GM18520 (cell line): ENCODE measurements around the gene ARMC7.
A peak's percentile ranks its signal among the peaks of the same experiment; 100 is the strongest.
"Not testable (repeated sequence)": the region's sequence is repeated elsewhere in the genome, so short reads cannot be mapped to it uniquely, and the experiment has no call there.

ENCODE experiments used
- ATAC-seq: cut with Tn5 transposase; IDR thresholded peaks from one replicate; pipeline ENCODE4 v1.9.1; 2021; ENCODE audit not compliant: unreplicated experiment

The ARMC7 gene

DNA sequence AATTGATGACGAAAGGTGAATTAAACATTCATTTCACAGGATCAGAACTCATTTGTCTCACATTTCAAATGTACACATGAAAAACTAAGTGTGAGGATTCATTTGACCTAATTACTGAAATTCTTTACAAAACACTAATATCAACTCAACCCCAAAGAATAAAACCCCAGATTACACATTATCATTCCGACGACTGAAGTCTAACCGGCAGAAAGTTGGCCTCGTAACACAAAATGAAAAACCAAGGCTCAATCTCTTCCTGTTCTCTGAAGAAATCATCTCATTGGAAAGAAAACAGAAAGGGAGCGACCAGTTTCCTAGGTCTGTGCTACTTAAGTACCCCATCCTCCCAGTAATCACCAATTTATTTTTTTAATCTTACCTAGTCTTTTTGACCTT lies 42.8 kb downstream of the ARMC7 start:
- ATAC-seq, result no peak

DNA sequence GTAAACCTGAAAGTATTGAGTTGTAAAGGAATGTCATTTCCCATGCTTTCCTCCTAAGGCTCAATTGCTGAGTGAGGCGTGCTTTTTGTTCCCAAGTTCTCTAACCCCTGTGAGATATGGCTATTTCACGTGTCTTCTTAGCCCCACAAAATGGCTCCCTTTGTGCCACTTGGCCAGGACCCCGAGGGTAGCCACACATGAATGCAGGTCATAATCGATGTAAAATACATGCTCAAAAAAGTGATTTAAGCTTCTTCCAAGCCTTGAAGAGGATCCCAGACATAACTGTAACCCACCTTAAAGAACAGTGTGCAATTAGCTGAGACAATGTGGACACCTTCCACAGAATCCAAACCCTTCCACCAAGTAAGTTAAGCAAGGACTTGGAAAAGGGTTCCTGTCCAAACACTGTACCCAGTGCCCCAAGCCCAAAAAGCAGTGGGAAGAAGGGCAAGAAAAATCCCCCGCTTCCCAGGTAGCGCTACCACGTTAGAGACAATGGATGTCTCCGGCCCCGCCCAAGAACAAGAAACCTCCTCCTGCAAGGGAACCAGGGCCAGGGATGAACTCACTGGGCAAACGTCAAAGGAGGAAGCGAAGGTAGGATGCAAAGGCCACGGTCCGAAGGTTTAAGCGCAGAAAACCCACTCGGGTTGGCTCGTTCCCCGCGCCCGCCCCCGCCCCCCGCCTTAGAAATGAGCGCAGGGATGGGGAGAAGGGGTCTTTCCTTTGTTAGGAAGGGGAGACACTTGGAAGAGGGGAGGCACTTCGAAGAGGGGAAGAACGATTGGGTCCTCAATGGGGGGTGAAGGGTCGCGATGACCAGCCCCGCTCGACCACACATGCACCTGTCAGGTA lies 43.4 kb downstream of the ARMC7 start:
- ATAC-seq, result no peak

DNA sequence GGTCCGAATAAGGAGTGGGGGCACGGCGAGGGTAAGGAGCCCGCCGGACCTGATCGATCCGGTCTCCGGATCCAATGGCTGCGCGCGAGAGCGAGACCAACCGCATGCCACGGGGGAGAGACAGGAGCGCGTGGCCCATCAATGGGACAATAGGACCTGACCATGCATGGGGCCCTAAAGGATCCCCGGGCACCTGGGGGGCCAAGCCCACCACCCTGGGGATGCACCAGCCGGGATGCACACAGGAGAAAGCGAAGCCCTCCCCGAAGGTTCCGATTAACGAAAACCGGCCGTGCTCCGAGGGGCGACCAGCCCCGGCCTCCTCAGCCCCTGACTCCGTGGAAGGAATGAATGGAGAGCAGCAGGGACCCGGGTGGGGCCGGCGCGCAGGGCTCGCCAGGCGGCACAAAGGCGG lies 44.0 kb downstream of the ARMC7 start:
- peak; percentile 19 for ATAC-seq

DNA sequence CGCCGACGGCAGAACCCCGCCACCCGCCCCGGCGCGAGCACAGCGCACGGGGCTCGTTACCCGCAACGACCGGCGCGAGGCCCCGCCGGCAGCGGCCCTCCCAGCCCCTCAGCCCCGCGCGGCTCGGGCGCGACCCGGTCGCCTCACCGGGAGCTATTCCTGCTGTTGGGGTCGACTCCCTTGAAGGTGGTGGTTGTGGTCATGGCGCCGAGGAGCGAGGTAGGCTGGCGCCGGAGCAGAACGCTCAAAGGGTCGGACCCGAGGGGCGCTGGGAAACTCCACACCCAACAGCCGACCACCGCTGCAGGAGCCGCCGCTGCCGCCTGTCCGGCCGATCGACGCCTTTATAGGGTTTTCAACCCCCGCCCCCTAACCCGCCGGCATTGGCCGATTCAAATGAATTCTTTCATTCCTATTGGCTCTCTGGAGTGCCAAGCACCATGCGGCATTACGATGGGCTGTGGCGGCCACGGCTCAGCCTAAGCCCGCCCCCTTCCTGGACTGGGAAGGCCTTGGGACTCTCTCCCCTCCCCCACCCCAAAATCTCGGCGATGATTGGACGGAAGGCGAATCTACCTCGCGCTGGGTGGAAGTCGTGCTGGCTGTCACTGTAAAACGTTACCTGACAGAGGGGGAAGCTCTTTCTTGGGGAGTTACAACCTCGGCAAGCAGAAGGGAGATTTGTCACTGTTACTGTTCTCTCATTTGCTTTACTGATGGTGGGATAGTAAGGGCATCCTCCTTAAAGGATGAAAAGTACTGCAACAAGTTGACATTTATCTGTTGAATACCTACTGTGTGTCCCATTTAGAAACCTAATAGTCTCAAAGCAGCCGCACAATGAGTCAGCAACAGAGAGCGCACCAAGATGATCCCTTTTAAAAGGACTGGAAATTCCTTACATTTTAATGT lies 44.7 kb downstream of the ARMC7 start, which contains the start of gene JPT1:
Gene JPT1, minus strand, starts transcription at position 318 of the 912 bp plus-strand sequence. Its CDS starts 115 bp downstream, at position 203.
- peak; percentile 91 for ATAC-seq

DNA sequence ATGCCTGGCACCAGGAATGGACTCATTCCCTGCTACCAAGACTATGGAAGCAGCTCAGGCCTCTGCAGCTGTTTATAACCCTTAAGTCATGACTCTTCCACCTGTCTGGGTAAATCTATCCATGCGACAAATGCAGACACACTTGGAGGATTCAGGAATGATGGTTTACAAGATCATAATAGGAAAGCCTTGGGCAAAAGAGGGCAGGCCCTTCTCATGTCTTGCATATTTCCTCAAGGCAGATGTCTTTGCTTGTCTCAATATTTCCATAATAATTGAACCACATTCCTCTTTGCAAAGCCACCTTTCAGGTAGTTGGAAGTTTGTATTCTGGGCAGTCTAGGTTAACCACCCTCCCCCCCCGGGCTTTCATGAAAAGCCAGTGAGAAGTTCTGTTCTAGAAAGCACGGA lies 45.4 kb downstream of the ARMC7 start:
- no peak for ATAC-seq

DNA sequence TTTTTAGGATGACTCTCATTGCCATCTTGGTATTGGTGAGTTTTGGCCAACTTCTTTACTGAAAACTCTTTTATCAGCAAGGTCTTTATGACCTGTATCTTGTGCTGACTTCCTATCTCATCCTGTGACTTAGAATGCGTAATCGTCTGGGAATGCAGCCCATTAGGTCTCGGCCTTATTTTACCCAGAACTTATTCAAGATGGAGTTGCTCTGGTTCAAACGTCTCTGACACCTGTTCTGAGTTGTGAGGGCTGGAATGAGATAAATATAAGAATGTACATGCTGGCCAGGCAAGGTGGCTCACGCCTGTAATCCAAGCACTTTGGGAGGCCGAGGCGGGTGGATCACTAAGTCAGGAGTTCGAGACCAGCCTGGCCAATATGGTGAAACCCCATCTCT lies 48.7 kb downstream of the ARMC7 start:
- not testable (repeated sequence) for ATAC-seq

DNA sequence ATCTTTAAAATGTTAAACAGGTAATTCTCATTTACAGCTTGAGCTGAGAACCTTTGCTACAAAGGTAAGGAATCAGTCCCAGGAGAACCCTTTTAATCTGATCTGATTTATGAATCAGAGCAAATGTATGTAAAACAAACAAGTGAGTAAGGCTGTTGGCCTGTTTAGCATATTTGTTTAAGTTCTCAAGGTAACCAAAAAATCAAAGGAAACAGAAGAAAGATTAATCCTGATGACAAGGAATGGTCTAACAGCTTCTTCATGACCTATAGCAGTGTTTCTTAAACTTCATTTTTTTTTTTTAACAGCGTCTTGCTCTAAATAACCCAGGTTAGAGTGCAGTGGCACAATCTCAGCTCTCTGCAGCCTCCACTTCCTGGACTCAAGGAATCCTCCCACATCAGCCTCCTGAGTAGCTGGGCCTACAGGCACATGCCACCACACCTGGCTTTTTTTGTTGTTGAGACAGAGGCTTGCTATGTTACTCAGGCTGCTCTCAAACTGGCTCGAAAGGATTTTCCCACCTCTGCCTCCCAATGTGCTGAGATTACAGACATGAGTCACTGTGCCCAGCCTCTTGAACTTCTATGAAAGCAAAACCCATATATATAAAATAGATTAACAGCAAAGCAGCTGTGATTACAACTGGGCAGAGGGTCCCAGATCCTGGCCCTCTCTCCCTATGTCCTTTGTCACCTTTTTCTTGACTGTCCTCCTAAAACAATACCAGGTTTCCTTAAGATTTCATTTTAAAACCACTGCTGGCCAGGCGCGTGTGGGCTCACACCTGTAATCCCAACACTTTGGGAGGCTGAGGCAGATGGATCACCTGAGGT lies 49.6 kb downstream of the ARMC7 start:
- ATAC-seq, result no peak

DNA sequence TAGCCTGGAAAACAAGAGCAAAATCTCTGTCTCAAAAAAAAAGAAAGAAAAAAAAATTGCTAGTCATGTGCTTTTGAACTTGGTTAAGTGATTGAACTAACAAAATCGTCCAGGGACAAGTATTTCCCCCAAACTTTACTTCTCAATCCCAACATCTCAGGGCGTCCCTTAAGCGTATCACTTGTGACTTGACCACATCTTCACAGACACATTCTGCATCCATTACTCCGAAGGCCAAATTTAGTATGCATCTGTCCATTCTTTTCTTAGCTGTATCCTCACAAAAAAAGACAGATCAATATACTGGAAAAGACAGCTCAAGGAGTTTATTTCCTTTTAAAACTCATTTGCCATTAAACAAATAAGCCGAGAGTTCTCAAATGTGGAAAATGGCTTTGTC lies 50.4 kb downstream of the ARMC7 start:
- no peak for ATAC-seq

DNA sequence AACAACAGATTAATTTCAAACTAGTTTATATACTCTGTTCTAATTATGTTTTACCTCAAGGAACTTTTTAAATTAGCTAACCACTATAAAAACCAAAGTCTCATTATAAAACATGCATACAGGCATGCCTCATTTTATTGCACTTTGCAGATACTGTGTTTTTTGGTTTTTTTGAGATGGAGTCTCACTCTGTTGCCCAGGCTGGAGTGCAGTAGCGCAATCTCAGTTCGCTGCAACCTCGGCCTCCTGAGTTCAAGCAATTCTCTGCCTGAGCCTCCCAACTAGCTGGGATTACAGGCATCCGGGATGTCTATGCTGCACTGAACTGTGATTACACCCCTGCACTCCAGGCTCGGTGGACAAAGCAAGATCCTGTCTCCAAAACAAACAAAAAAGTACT lies 53.3 kb downstream of the ARMC7 start:
- no peak for ATAC-seq

DNA sequence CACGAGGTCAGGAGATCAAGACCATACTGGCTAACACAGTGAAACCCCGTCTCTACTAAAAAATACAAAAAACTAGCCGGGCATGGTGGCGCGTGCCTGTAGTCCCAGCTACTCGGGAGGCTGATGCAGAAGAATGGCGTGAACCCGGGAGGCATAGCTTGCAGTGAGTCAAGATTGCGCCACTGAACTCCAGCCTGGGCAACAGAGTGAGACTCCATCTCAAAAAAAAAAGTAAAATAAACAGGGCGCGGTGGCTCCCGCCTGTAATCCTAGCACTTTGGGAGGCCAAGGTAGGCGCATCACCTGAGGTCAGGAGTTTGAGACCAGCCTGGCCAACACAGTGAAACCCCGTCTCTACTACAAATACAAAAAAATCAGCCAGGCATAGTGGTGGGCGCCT lies 54.8 kb downstream of the ARMC7 start:
- not testable (repeated sequence) for ATAC-seq

DNA sequence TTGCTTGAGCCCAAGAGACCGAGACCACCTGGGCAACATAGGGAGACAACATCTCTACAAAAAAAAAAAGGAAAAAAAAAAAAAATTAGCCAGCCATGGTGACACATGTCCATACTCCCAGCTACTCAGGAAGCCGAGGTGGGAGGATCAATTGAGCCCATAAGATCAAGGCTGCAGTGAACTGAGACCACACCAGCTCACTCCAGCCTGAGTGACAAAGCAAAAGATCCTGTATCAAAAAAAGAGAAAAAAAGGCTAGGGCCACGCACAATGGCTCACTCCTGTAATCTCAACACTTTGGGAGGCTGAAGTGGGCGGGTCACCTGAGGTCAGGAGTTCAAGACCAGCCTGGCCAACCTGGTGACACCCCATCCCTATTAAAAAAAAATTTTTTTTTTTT lies 59.2 kb downstream of the ARMC7 start:
- ATAC-seq, result no peak

DNA sequence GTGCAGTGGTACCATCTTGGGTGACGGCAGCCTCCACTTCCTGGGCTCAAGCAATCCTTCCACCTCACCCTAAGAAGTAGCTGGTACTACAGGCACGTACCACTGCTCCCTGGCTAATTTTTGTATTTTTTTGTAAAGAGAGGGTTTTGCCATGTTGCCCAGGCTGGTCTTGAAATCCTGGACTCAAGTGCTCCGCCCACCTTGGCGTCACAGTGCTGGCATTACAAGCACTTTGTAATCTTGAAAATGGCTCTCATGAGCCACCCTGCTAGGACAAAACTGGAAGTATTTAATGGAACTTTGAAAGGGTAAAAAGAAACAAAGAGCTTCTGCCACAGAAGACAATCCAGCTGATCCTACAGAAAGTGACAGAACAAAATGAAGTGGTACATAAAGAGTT lies 63.8 kb downstream of the ARMC7 start:
- ATAC-seq, result no peak

DNA sequence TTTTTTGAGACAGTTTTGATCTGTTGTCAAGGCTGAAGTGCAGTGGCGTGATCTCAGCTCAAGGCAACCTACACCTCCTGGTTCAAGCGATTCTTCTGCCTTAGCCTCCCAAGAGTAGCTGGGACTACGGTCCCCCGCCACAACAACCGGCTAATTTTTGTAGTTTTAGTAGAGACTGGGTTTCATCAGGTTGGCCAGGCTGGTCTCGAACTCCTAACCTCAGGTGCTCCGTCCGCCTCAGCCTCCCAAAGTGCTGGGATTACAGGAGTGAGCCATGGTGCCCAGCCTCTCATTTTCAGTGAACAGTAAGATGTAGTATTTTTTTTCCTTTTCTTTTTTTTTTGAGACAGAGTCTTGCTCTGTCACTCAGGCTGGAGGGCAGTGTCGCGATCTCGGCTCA lies 65.2 kb downstream of the ARMC7 start:
- ATAC-seq, result no peak

DNA sequence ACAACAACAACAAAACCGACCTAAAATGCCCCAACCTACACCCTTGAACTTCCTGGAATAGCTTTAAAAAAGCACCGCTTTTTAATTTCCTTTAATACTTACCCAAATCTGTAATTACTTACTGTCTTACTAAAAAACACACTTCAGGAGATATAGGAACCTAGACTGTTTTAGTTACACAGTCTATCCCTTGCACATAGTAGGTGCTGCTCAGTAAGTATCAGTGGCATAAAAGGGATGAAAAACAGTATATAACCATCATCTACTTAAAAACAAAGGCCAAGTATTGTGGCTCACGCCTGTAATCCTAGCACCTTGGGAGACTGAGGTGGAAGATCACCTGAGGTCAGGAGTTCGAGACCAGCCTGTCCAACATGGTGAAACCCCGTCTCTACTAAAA lies 66.9 kb downstream of the ARMC7 start:
- ATAC-seq, result no peak

DNA sequence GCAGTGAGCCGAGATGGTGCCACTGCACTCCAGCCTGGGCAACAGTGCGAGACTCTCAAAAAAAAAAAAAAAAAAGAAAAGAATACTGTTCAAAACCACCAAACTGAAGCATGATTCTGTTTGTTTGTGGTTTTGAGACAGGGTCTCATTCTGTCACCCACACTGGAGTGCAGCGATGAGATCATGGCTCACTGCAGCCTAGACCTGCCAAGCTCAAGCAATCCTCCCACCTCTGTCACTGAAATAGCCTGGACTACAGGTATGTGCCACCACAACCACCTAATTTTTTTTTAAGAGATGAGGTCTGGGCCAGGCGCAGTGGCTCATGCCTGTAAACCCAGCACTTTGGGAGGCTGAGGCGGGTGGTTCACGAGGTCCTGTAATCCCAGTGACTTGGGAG lies 68.7 kb downstream of the ARMC7 start:
- no peak for ATAC-seq
